CD4-positive, alpha-beta T cell treated with Interleukin-6 for 4 hours (primary cell): ENCODE data around the gene SLC6A3.

Source experiments
- DNase-seq: peaks from one replicate; pipeline ENCODE4 v3.0.0-alpha.2; 2020; ENCODE audit warnings: mixed read lengths

SLC6A3 gene

GRCh38 chr5:1445313-1445688 lies at the start of gene SLC6A3:
Gene SLC6A3, minus strand, starts transcription at chr5:1445440. Its CDS starts 2,243 bp downstream, at chr5:1443197.
- DNase-seq = peak; percentile 24

DNA sequence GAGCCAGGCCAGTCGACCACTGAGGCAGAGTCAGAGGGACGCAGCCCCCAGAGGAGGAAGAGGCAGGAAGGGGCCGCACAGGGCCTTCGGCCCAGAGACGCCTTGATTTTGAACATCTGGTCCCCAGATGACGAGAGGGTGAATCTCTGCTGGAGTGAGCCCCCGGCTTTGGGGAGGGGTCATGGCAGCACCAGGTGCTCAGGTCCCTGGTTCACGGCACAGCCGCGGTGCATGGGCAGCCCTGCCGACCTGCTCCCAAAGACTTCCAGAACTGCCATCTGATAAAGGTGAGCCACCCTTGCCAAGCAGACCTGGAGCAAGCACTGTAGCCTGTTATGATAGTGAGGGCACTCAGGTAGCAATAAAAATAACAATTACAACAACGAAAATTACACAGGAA lies 48.7 kb upstream of the SLC6A3 start:
- no peak for DNase-seq

DNA sequence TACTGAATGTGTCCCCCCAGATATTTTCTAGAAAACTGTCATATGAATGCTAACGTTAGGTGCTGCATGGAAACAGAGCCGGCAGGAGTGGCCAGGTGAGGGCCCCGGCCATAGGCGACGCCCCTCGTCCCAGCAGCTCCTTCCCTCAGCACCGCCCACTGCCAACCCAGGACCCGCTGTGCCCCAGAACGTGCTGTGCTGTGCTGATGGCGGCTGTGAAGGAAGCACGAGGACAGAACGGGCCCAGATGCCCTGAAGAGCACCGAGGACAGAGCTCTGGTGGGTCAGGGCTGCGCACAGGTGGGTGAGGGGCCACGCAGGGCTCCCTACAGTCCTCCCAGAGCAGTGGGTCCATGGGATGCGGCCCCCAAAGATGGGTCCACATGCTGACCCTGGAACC lies 48.2 kb upstream of the SLC6A3 start:
- no peak for DNase-seq

DNA sequence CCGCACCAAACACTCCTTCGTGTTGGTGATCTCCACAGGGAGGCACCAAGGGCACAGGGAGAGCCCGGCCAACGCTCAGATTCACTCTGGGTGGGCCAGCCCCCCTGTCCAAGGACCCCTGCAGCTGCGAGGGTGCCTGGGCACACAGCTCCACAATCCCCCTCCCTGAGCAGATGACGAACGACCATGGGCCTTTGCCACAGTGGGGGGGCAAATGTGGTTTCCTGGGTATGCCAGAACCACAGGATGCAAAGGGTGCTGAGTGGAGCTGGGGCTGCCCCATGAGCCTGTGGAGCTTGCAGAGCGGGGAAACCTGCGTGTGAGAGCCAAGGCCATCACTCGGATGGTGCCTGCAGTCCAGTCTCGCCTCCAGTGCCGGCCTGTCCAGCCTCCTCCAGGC lies 47.5 kb upstream of the SLC6A3 start:
- DNase-seq = no peak

DNA sequence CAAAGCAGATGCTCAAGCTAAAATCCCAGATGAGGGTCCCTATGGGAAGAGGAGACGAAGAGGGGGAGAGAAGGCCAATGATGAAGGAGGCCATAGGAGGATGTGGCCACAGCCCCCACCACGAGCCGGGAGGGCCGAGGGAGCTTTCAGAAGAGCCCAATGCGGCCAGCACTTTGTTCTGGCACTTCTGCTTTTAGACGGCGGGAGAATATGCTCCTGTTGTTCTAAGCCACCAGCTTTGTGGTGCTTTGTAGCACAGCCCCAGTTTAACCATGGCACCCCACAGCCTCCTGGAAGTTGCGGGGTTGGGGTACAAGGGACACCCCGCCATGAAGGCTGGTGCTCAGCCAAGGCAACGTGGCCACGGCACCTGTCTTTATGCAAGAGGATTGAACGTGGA lies 45.1 kb upstream of the SLC6A3 start:
- DNase-seq = no peak

DNA sequence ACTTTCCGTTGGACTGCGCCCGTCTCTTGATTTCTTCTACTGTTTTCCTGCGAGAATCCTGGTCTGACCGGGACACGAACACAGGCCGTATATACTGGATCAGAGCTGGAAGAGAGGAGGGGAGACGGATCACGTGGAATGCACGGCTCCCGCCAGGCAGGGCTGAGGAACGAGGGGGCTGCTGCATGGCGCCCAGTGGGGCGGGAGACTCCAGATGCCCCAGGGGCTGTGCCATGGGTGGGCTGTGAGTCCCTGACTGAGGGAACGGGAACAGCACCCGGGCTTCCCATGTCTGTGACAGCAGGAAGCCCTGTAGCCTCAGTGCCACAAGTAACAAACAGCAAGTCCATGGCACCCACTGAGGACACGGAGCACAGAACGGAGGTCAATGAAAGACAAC lies 44.5 kb upstream of the SLC6A3 start:
- DNase-seq = no peak

DNA sequence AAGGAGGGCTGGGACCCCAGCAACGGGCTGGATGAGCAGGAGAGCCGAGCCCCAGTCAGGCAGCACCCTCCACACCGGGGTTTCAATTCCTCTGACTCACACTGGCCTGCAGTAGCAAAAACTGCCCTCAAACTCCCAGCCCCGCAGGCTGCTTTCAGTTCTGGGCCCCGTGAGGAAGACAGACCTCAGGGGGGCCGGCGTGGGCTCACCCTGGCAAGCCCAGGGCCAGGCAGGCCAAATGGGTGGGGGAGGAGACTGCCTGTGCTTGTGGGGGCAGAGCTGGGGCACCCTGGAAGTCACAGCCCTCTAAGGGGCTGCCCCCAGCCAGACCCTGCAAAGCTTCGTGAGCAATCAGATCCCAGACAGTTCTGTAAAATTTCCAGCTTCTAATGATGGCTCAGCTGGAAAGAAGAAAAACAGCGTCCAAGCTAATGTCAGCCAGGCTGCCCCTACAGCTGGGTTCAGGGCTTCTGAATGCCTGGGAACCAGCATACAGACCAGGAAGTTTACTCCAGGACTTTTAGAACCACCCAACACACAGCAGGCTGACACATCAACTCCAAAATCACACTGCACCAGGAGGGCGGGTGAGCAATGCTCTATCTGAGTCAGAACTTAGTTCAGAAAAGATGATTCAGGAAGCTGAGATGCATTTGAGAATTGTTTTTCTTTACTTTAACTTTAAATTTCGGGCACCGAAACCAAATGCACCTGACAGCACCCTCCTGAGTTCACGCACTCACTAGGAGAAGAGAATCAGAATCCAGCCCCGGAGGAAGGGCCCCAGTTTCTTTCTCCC lies 43.8 kb upstream of the SLC6A3 start:
- peak; percentile 28 for DNase-seq

DNA sequence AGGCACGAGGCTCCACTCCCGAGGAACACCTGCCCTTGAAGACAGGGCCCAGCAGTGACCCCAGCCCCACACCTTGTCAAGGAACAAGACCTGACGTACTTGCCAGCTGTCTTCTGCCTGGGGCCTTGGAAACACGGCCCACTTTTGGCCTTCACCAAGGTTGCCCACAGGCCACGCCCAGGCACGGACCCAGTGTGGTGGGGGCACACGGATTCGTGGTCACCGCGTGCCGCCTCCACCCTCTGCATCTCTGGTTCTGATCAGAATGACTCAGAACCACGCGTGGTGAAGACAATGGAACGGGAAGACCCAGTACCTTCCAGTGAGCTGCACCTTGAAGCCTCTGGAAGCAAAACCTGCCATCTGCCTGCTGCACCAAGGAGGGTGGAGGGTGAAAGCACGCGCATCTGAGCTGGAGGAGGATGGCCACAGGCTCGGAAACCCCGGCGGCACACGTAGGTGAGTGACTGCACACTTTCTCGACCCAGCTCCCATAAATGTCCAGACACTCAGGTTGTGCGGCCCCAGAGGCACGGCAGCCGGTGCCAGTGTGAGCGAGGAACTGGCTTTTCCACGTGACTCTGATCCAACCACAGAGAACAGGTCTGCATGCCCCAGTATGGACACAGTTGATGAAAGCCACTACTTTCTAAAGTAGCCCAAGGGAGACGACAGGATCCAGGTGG lies 42.0 kb upstream of the SLC6A3 start:
- no peak for DNase-seq

DNA sequence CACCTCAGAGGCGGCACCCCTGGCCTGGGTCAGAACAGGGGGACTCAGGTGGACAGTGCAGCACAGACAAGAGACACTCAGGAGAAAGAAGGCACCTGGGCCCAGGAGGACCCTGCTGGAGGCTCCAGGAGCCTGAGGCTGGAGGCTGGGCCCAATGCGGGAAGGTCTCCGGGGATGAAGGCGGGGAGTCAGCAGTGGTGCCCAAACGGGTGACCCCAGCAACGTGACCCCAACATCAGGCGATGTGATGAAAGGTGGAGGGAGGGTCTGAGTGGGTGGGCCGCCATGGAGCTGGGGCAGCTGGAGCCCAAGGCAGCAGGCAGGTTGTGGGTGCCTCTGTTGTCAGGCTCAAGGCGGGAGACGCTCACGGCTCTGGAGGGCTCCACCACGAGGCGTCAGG lies 41.0 kb upstream of the SLC6A3 start:
- DNase-seq = no peak

DNA sequence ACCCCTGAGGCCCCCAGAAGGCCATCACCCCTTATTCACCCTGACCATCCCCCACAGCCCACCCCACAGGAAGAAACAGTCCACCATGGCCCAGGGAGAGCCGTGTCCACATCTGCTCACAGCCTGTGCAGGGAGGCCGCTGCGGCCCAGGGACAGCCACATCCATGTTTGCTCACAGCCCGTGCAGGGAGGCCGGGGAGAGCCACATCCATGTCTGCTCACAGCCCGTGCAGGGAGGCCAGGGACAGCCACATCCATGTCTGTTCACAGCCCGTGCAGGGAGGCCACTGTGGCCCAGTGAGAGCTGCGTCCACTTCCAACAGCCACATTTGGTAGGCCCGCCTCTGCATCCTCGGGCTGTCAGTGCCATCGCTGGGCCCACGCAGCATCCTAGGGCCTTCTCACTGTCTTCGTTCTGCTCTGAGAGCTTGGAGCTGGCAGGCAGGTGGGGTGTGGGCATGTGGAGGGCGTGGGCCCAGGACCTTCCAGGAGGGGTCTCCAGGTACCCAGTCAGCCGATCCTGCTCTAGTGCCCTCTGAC lies 40.4 kb upstream of the SLC6A3 start:
- DNase-seq = no peak

- DNase-seq = no peak
Observed at GRCh38 chr5:1484730-1485578, 39.7 kb upstream of the SLC6A3 start.

DNA sequence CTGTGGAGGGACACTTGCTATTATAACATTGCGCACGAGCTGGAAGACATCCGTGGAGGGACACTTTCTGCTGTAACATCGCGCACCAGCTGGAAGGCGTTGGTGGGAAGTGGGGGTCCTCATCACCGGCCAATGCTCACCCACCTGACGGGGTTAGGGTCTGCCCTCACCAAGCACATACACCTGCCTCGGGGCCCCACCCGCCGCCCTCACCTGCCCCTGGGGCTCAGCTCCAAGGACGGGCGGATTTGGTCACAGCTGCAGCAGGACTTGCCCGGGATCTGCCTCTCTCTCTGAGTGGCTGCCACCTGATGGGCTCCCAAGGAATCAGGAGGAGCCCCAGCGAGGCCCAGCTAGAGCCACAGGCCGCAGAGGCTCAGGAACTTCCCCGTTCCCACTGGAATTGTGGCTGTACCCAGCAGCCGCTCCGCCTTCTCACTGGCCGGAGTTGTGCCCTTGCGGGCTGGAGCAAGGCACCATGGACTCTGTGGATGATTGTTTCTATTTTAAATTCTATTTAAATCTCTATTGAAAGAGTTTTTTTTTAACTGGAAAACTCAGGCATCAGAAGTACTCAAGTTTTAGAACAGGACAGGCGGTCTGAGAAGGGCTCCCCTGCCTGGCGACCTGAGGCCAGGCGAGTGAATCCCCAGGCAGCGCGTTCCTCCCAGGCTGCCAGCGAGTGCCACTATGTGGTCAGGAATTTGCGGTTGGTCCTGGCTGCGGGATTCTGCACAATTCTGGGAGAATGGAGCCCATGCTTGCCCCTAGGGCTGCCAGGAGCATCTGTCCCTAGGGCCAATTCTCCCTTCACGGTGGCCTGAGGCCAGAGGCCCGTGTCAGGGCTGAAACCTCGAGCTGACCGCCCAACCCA lies 38.9 kb upstream of the SLC6A3 start:
- DNase-seq = no peak

DNA sequence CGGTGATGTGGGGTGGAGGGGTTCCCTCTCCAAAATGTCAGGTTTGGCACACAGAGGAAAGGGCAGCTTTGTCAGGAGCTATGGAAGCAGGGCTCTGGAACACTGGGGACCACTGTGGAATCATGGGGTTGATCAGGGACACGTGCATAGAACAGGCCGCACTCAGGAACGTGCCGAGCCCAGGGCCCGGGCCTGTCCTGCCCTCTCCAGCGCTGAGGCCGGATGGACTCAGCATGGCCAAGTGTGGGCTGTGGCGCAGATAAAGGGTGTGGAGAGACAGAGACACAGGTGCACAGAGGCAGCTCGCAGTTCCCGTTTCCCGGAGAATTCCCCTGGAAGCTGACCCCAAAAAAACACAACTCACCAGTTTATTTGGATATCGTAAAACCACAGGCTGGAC lies 37.8 kb upstream of the SLC6A3 start:
- no peak for DNase-seq

- DNase-seq = no peak
Observed at GRCh38 chr5:1481959-1482331, 36.7 kb upstream of the SLC6A3 start.

- no peak for DNase-seq
Observed at GRCh38 chr5:1481266-1481958, 36.2 kb upstream of the SLC6A3 start.

DNA sequence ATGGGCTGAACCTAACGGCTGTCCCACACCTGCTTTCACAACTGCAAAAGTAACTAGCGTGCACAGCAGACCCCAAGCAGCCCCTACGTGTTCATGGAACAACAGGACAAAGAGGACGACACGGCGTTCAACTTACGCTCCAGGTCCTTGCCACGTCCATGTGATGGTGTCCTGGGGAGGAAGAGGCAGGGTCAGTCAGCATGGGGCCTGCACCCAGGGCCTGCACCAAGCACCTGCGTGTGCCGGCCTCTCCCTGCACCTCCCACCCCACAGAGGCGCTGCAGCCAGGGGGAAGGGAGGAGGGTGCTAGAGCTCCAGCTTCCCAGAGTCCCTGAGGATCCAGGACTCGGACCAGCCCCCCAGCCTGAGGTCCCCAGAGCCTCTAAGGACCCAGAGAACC lies 35.6 kb upstream of the SLC6A3 start:
- no peak for DNase-seq

GRCh38 chr5:1480217-1480616 lies 35.0 kb upstream of the SLC6A3 start:
- DNase-seq = no peak

DNA sequence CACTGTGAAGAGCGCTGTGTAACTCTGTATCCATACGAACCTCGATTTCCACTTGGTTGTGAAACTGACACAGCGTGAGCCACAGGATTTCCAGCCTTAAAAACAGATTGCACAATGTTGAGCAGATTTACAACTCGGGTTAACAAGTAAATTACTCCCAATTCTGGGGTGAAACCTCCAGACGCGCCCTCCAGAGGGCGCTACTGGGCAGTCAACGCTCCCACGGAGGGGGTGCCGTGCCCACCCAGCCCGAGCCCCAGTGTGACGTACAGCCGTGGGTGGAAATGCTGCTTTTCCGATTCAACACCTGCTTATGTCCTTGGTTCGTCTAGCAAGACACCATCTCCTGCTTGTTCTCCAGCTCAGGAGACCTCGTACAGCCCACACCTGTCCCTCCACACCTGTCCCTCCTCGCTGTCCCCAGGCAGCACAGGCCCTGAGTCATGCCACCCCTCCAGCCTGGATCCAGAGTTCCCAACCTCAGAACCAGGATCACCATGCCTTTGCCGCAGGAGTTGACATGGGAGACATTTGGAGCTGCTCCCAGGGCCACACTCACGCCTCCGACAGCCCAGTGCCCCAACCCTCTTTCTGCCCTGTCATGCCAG lies 34.4 kb upstream of the SLC6A3 start:
- DNase-seq = peak; percentile 51

GRCh38 chr5:1479066-1479465 lies 33.8 kb upstream of the SLC6A3 start:
- DNase-seq = no peak

DNA sequence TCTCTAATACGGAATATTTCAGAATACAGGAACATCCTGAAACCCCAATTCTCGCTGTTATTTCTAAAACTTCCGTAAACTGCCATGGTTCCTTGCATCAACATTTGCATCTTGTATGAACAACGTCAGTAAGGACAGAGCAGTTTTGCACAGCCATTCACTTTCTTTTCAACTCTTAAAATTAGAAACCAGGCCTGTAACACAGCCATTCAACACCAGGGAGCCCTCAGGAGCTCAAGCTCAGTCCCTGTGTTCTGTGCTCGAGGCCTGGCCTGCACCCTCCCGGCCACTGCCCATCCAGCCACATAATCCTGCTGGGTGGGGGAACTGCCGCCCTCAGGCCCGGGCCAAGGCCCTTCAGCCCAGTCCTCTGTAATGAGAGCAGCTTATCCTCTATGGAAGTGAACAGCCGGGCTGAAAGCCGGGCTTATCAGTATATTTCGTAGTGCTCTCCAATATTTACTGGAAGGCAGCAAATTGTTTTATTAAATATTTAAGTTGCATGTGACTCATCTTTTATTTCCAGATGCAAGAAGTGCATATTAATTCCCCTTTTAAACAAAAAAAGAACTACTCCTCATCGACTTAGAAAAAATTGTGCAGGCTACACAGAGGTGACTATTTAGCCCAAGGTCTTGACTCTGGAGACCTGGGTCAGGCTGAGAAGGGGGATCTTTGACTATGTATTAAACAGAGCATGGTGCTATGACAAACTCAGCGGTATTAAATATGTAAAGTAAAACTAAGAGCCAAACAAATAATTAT lies 33.2 kb upstream of the SLC6A3 start:
- DNase-seq = no peak

DNA sequence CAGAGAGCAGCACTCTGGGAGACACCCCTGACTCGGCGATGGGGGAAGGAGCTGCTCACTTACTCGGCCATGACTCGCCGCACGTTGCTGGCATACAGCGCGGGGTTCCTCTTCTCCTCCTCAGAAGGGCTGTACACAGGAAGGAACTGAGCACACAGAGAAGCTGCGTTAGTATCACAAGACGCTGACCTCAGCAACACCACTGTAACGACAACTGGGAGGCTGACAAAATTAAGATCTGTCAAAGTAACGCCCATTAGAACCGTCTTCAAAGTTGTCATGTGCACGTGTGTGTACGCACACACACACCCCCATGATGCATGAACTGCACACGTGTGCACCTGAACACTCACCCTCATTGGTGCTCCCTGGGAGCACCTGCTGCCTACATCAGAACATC lies 32.1 kb upstream of the SLC6A3 start:
- DNase-seq = no peak
